ENCODE data around the gene KRTAP10-7.

DNA sequence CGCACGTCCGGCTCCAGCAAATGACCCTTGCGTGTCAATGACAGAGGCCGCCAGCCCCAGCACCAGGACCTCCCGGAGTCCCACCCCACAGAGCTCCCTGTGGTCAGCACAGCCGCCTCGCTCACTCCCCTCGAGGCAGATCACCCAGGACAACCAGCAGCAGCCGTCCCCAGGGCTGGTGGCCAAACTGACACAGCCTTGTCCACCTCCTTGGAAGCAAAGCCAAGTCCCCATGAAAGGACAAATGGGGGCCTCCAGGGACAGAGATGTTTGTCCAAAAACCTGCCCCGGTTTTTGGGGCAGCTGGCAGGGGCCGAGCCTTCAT lies 38.9 kb downstream of the KRTAP10-7 start:
- TF ChIP-seq, protein P1, sequence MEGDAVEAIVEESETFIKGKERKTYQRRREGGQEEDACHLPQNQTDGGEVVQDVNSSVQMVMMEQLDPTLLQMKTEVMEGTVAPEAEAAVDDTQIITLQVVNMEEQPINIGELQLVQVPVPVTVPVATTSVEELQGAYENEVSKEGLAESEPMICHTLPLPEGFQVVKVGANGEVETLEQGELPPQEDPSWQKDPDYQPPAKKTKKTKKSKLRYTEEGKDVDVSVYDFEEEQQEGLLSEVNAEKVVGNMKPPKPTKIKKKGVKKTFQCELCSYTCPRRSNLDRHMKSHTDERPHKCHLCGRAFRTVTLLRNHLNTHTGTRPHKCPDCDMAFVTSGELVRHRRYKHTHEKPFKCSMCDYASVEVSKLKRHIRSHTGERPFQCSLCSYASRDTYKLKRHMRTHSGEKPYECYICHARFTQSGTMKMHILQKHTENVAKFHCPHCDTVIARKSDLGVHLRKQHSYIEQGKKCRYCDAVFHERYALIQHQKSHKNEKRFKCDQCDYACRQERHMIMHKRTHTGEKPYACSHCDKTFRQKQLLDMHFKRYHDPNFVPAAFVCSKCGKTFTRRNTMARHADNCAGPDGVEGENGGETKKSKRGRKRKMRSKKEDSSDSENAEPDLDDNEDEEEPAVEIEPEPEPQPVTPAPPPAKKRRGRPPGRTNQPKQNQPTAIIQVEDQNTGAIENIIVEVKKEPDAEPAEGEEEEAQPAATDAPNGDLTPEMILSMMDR (IDR thresholded peaks at IDR 0.05): no peak
- TF ChIP-seq POLR2A (IDR thresholded peaks at IDR 0.05): no peak
